ENCODE data around the gene HOXA1.
A peak's percentile ranks its signal among the peaks of the same experiment; 100 is the strongest.

Gene HOXA1

GRCh38 chr7:27099453-27100370 is 3.9 kb upstream of the HOXA1 start:
- peaks cover 0 to 8% (median 1%) of the 10 kb centered on the region in 4 experiments for H3K36me3 ChIP-seq (ENCODE audit: control insufficient read depth in 4 of 4, insufficient read depth in 4 of 4, low read length in 3 of 4)
- CTCF ChIA-PET = interaction anchor here (0.7 to 3.8 kb wide), 7 partner anchors 46 to 734 kb away, joined by 3 to 24 read pairs (median 3); partner anchors contain the start of gene HOXA3
- peaks cover 2 to 55% (median 46%) of the 10 kb centered on the region in 4 experiments for H3K4me1 ChIP-seq (ENCODE audit: control extremely low read depth in 1 of 4, control insufficient read depth in 4 of 4, insufficient read depth in 4 of 4, low read length in 3 of 4)
- DNase-seq = no peak
- WGBS (ENCODE audit: insufficient coverage) = no CpG with 5 or more reads among the region's 8 CpGs
- H3K4me3 ChIP-seq (ENCODE audit: control insufficient read depth in 1 of 7, extremely low read depth in 1 of 7, insufficient read depth in 4 of 7, low read depth in 2 of 7, low read length in 6 of 7) = no peak overlapping the region
- H3K9me3 ChIP-seq (ENCODE audit: control extremely low read depth in 1 of 5, control insufficient read depth in 4 of 5, insufficient read depth in 2 of 5, low read depth in 1 of 5, low read length in 4 of 5) = no peaks in the 10 kb centered on the region
- H3K27me3 ChIP-seq (replicated peaks in 2 of 5; ENCODE audit: control insufficient read depth in 4 of 5, insufficient read depth in 5 of 5, low read length in 4 of 5) = peaks cover 15 to 98% (median 52%) of the 10 kb centered on the region in 5 experiments
- no peak overlapping the region for H3K27ac ChIP-seq (ENCODE audit: insufficient read depth in 1 of 2, low read depth in 1 of 2, low read length in 2 of 2, poor library complexity in 1 of 2, severe bottlenecking in 2 of 2)
- POLR2A ChIA-PET = no interaction called here

GRCh38 chr7:27098578-27099451 is 3.0 kb upstream of the HOXA1 start:
- H3K4me1 ChIP-seq (ENCODE audit: control extremely low read depth in 1 of 4, control insufficient read depth in 4 of 4, insufficient read depth in 4 of 4, low read length in 3 of 4) = peaks cover 2 to 55% (median 48%) of the 10 kb centered on the region in 4 experiments
- H3K27ac ChIP-seq (ENCODE audit: insufficient read depth in 1 of 2, low read depth in 1 of 2, low read length in 2 of 2, poor library complexity in 1 of 2, severe bottlenecking in 2 of 2) = no peak overlapping the region
- 14% methylated on average over 20 of the region's 38 CpGs for WGBS (ENCODE audit: insufficient coverage)
- ChIA-PET CTCF (interaction anchor here (0.7 to 3.8 kb wide), 11 partner anchors 10 to 734 kb away, joined by 3 to 24 read pairs (median 3); partner anchors contain the start of gene HOXA3), POLR2A (interaction anchor here (0.7 kb wide), 1 partner anchor 410 kb away, joined by 3 read pairs; no protein-coding TSS in a partner anchor)
- peak overlapping the region in 5 of 7 experiments; percentile 0 to 44 (median 19) for H3K4me3 ChIP-seq (ENCODE audit: control insufficient read depth in 1 of 7, extremely low read depth in 1 of 7, insufficient read depth in 4 of 7, low read depth in 2 of 7, low read length in 6 of 7)
- DNase-seq = peak in 1 of 3 donors; percentile 55
- peaks cover 0 to 8% (median 1%) of the 10 kb centered on the region in 4 experiments for H3K36me3 ChIP-seq (ENCODE audit: control insufficient read depth in 4 of 4, insufficient read depth in 4 of 4, low read length in 3 of 4)
- H3K9me3 ChIP-seq (ENCODE audit: control extremely low read depth in 1 of 5, control insufficient read depth in 4 of 5, insufficient read depth in 2 of 5, low read depth in 1 of 5, low read length in 4 of 5) = no peaks in the 10 kb centered on the region
- H3K27me3 ChIP-seq (replicated peaks in 2 of 5; ENCODE audit: control insufficient read depth in 4 of 5, insufficient read depth in 5 of 5, low read length in 4 of 5) = peaks cover 16 to 98% (median 54%) of the 10 kb centered on the region in 5 experiments

GRCh38 chr7:27097686-27098577 is 2.1 kb upstream of the HOXA1 start:
- Histone ChIP-seq H3K27me3 (replicated peaks in 2 of 5; ENCODE audit: control insufficient read depth in 4 of 5, insufficient read depth in 5 of 5, low read length in 4 of 5) (peaks cover 24 to 98% (median 49%) of the 10 kb centered on the region in 5 experiments), H3K36me3 (ENCODE audit: control insufficient read depth in 4 of 4, insufficient read depth in 4 of 4, low read length in 3 of 4) (peaks cover 0 to 8% (median 1%) of the 10 kb centered on the region in 4 experiments), H3K4me1 (ENCODE audit: control extremely low read depth in 1 of 4, control insufficient read depth in 4 of 4, insufficient read depth in 4 of 4, low read length in 3 of 4) (peaks cover 2 to 51% (median 44%) of the 10 kb centered on the region in 4 experiments), H3K9me3 (ENCODE audit: control extremely low read depth in 1 of 5, control insufficient read depth in 4 of 5, insufficient read depth in 2 of 5, low read depth in 1 of 5, low read length in 4 of 5) (no peaks in the 10 kb centered on the region), H3K4me3 (ENCODE audit: control insufficient read depth in 1 of 7, extremely low read depth in 1 of 7, insufficient read depth in 4 of 7, low read depth in 2 of 7, low read length in 6 of 7) (peak overlapping the region in 3 of 7 experiments; percentile 17 to 68 (median 34)), H3K27ac (ENCODE audit: insufficient read depth in 1 of 2, low read depth in 1 of 2, low read length in 2 of 2, poor library complexity in 1 of 2, severe bottlenecking in 2 of 2) (no peak overlapping the region)
- DNase-seq = no peak
- WGBS (ENCODE audit: insufficient coverage) = 24% methylated on average over 24 of the region's 35 CpGs
- ChIA-PET CTCF (interaction anchor here (0.7 to 3.8 kb wide), 13 partner anchors 11 to 415 kb away, joined by 3 to 24 read pairs (median 3); partner anchors contain the start of gene HOXA3), POLR2A (interaction anchor here (0.7 kb wide), 1 partner anchor 409 kb away, joined by 3 read pairs; no protein-coding TSS in a partner anchor)

- Histone ChIP-seq H3K4me3 (ENCODE audit: control insufficient read depth in 1 of 7, extremely low read depth in 1 of 7, insufficient read depth in 4 of 7, low read depth in 2 of 7, low read length in 6 of 7) (peak overlapping the region; percentile 57 to 82 (median 77)), H3K4me1 (ENCODE audit: control extremely low read depth in 1 of 4, control insufficient read depth in 4 of 4, insufficient read depth in 4 of 4, low read length in 3 of 4) (peaks cover 2 to 44% (median 38%) of the 10 kb centered on the region in 4 experiments), H3K9me3 (ENCODE audit: control extremely low read depth in 1 of 5, control insufficient read depth in 4 of 5, insufficient read depth in 2 of 5, low read depth in 1 of 5, low read length in 4 of 5) (no peaks in the 10 kb centered on the region), H3K27ac (ENCODE audit: insufficient read depth in 1 of 2, low read depth in 1 of 2, low read length in 2 of 2, poor library complexity in 1 of 2, severe bottlenecking in 2 of 2) (no peak overlapping the region), H3K36me3 (ENCODE audit: control insufficient read depth in 4 of 4, insufficient read depth in 4 of 4, low read length in 3 of 4) (peaks cover 0 to 8% (median 1%) of the 10 kb centered on the region in 4 experiments), H3K27me3 (replicated peaks in 2 of 5; ENCODE audit: control insufficient read depth in 4 of 5, insufficient read depth in 5 of 5, low read length in 4 of 5) (peaks cover 26 to 98% (median 51%) of the 10 kb centered on the region in 5 experiments)
- DNase-seq = peak in 2 of 3 donors; percentile 62 to 63
- ChIA-PET POLR2A (no interaction called here), CTCF (interaction anchor here (0.7 to 3.8 kb wide), 11 partner anchors 31 to 415 kb away, joined by 3 to 24 read pairs (median 4); partner anchors contain the start of genes HOXA3, HOXA5 and HOXA7)
- 0% methylated on average over 19 of the region's 41 CpGs for WGBS (ENCODE audit: insufficient coverage)
Measured at GRCh38 chr7:27096768-27097514, 1.1 kb upstream of the HOXA1 start.

- CTCF ChIA-PET = interaction anchor here (1.5 kb wide), 1 partner anchor 242 kb away, joined by 4 read pairs; no protein-coding TSS in a partner anchor
- Histone ChIP-seq H3K27me3 (replicated peaks in 2 of 5; ENCODE audit: control insufficient read depth in 4 of 5, insufficient read depth in 5 of 5, low read length in 4 of 5) (peaks cover 32 to 98% (median 51%) of the 10 kb centered on the region in 5 experiments), H3K4me3 (ENCODE audit: control insufficient read depth in 1 of 7, extremely low read depth in 1 of 7, insufficient read depth in 4 of 7, low read depth in 2 of 7, low read length in 6 of 7) (peak overlapping the region in 6 of 7 experiments; percentile 23 to 82 (median 77)), H3K36me3 (ENCODE audit: control insufficient read depth in 4 of 4, insufficient read depth in 4 of 4, low read length in 3 of 4) (peaks cover 0 to 2% (median 0%) of the 10 kb centered on the region in 4 experiments), H3K4me1 (ENCODE audit: control extremely low read depth in 1 of 4, control insufficient read depth in 4 of 4, insufficient read depth in 4 of 4, low read length in 3 of 4) (peaks cover 2 to 47% (median 37%) of the 10 kb centered on the region in 4 experiments), H3K27ac (ENCODE audit: insufficient read depth in 1 of 2, low read depth in 1 of 2, low read length in 2 of 2, poor library complexity in 1 of 2, severe bottlenecking in 2 of 2) (no peak overlapping the region), H3K9me3 (ENCODE audit: control extremely low read depth in 1 of 5, control insufficient read depth in 4 of 5, insufficient read depth in 2 of 5, low read depth in 1 of 5, low read length in 4 of 5) (no peaks in the 10 kb centered on the region)
- POLR2A ChIA-PET = interaction anchor here (0.6 kb wide), 2 partner anchors 571 to 992 kb away, joined by 3 read pairs; no protein-coding TSS in a partner anchor
- DNase-seq = peak in 2 of 3 donors; percentile 66 to 73
- 4% methylated on average over 23 of the region's 33 CpGs for WGBS (ENCODE audit: insufficient coverage)
Measured at GRCh38 chr7:27095050-27095896, 527 bp downstream of the HOXA1 start.
